C4-2B (cell line): ENCODE results near the gene TTC5.

ENCODE experiments used
- H3K27ac ChIP-seq: fragments of 450-650 bp; 2 replicates; pipeline ENCODE4 v1.5.1; 2017
- ZFX ChIP-seq: fragments of 450-650 bp; IDR thresholded peaks from 2 replicates; pipeline ENCODE4 v1.6.1; 2017
- TF ChIP-seq, protein P1 (sequence below): fragments of 450-650 bp; conservative IDR thresholded peaks from 2 replicates; pipeline ENCODE4 v1.5.1; 2017; ENCODE audit warnings: mild to moderate bottlenecking

TTC5 gene

DNA sequence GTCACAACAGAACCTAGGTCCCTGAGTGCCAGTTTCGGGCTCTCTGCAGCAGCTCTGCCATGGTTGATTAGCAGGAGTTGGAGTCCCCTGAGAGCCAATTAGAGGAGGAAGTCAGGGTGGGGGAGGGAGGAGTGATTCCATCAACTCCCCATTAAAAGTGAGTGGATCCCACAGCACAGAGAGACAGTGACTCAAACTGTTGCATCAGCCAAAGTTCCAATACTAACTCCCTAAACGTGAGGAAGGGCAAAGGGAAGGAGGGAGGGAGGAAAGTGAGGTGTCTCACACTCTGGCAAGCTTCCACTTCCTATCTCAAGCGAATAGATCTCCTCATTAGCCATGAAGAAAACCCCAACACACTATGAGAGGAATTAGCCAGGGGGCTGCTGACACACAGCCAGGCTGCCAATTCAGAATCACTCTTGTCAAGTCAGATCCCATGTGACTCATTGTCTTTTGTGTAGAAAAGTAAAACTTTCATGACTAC is 43.1 kb downstream of the TTC5 start:
- H3K27ac ChIP-seq, result no peak overlapping the region
- TF ChIP-seq, protein P1, sequence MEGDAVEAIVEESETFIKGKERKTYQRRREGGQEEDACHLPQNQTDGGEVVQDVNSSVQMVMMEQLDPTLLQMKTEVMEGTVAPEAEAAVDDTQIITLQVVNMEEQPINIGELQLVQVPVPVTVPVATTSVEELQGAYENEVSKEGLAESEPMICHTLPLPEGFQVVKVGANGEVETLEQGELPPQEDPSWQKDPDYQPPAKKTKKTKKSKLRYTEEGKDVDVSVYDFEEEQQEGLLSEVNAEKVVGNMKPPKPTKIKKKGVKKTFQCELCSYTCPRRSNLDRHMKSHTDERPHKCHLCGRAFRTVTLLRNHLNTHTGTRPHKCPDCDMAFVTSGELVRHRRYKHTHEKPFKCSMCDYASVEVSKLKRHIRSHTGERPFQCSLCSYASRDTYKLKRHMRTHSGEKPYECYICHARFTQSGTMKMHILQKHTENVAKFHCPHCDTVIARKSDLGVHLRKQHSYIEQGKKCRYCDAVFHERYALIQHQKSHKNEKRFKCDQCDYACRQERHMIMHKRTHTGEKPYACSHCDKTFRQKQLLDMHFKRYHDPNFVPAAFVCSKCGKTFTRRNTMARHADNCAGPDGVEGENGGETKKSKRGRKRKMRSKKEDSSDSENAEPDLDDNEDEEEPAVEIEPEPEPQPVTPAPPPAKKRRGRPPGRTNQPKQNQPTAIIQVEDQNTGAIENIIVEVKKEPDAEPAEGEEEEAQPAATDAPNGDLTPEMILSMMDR, result no peak
- no peak for TF ChIP-seq ZFX

DNA sequence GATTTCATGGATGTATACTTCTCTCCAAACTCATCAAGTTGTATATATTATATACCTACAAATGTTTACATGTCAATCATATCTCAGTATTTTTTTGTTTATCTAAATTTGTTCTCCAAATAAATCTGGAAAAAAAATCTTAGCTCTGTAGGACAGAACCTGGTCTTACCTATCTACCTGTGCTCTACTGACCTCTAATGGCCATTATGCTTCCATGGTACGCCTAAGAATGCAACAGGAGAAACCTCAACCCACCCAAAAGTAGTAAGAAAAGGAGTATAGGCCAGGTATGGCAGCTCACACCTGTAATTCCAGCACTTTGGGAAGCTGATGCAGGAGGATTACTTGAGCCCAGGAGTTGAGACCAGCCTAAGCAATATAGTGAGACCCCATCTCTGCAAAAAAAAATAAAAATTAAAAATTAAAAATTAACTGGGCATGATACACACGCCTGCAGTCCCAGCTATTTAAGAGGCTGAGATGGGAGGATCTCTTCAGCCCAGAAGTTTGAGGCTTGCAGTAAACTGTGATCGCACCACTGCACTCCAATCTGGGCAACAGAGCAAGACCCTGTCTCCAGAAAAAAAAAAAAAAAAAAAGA is 58.0 kb downstream of the TTC5 start:
- no peak overlapping the region for H3K27ac ChIP-seq
- TF ChIP-seq, protein P1, result peak; percentile 82
- TF ChIP-seq ZFX, result no peak
